Measurements from ENCODE around the gene CDH2. TPM values are rescaled to one million over a fixed set of nuclear protein-coding genes. Genes with fewer than 3 reads are reported as not detected.

Gene CDH2
- polyA plus RNA-seq, 6 donors from 2014 or later = not detected

- Mint-ChIP-seq H3K36me3 (no peaks in the 10 kb centered on the region), H3K4me3 (no peak overlapping the region), H3K9me3 (peaks cover 0 to 7% (median 2%) of the 10 kb centered on the region in 7 donors), H3K27me3 (no peaks in the 10 kb centered on the region), H3K4me1 (no peaks in the 10 kb centered on the region), H3K27ac (no peak overlapping the region)
- ATAC-seq (ENCODE audit: low read depth in 2 of 2) = no peak
- DNase-seq = no peak
Observed at GRCh38 chr18:28134774-28135173, 42.2 kb downstream of the CDH2 start.

GRCh38 chr18:28132084-28132483 lies 44.8 kb downstream of the CDH2 start:
- no peak for DNase-seq
- Mint-ChIP-seq H3K4me1 (no peaks in the 10 kb centered on the region), H3K36me3 (no peaks in the 10 kb centered on the region), H3K27me3 (no peaks in the 10 kb centered on the region), H3K27ac (no peak overlapping the region), H3K9me3 (peaks cover 0 to 6% (median 0%) of the 10 kb centered on the region in 7 donors), H3K4me3 (no peak overlapping the region)
- ATAC-seq (ENCODE audit: low read depth in 2 of 2) = no peak

- H3K9me3 Mint-ChIP-seq = peaks cover 0 to 6% (median 0%) of the 10 kb centered on the region in 7 donors
- H3K4me3 Mint-ChIP-seq = no peak overlapping the region
- no peaks in the 10 kb centered on the region for H3K4me1 Mint-ChIP-seq
Observed at GRCh38 chr18:28128659-28128980, 48.3 kb downstream of the CDH2 start.

DNA sequence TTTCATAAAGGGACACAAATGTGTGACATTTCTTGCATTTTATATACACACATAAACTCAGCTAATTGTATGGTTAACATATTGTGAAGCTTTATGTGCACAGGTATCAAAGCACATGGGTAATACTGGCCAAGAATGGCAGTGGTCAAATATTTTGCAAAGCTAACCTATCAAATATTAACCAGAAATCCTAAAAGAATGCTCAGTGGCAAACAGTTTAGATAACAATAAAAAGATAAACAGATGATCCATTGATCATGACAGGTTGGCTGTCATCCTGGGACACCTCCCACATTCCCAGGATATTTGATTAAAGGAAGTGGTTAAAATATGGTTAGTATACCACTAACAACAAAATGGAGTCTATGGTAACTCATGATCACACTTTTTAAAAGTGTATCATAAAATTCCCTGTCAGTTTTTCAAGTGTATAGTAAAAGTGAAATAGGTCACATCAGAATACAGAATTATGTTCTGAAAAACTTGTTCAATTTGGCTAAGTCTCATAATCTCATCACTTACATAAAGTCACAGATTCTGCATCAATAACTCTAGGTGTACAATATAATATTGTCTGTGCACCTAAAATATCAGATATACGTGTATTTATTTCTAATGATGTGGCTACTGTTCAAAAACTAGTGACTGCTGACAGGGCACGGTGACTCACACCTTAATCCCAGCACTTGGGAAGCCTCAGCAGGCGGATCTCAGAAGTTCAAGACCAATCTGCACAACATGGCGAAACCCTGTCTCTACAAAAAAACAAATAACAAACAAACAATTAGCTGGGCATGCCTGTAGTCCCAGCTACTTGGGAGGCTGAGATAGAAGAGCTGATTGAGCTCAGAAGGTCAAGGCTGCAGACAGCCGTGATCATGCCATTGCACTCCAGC lies 48.9 kb downstream of the CDH2 start:
- Mint-ChIP-seq H3K36me3 (no peaks in the 10 kb centered on the region), H3K4me1 (no peaks in the 10 kb centered on the region), H3K4me3 (no peak overlapping the region), H3K27me3 (no peaks in the 10 kb centered on the region), H3K27ac (no peak overlapping the region), H3K9me3 (peaks cover 0 to 6% (median 0%) of the 10 kb centered on the region in 7 donors)
- DNase-seq (no peak), ATAC-seq (ENCODE audit: low read depth in 2 of 2) (no peak)

More at GRCh38 chr18:28128659-28128980, 48.3 kb downstream of the CDH2 start:
- Mint-ChIP-seq H3K27me3 (no peaks in the 10 kb centered on the region), H3K36me3 (no peaks in the 10 kb centered on the region), H3K27ac (no peak overlapping the region)
- ATAC-seq (ENCODE audit: low read depth in 2 of 2) = no peak
- no peak for DNase-seq

GRCh38 chr18:28127228-28127627 lies 49.7 kb downstream of the CDH2 start:
- H3K4me1 Mint-ChIP-seq = no peaks in the 10 kb centered on the region
- H3K4me3 Mint-ChIP-seq = no peak overlapping the region
- H3K27me3 Mint-ChIP-seq = no peaks in the 10 kb centered on the region
- H3K36me3 Mint-ChIP-seq = no peaks in the 10 kb centered on the region
- ATAC-seq (ENCODE audit: low read depth in 2 of 2) (no peak), DNase-seq (no peak)
- H3K27ac Mint-ChIP-seq = no peak overlapping the region
- H3K9me3 Mint-ChIP-seq = peaks cover 0 to 6% (median 0%) of the 10 kb centered on the region in 7 donors

DNA sequence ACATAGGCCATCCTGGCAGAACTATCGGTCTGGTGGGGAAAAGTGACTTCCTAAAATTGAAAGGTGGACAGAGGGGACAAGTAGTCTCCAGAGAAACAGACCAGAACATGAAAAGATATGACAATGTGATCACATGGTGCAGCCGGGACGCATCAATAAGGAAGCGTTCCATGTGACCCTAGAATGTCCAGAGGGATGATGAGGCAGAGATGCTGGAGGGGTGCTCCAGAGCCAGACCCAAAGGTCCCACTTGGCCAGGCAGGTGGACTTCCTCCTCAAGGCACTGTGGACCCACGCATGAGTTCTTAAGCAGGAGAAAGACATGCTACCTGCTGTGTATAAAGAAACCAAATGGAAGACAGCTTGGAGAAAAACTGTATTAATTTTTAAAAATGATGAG lies 50.2 kb downstream of the CDH2 start:
- no peaks in the 10 kb centered on the region for H3K4me1 Mint-ChIP-seq
- peaks cover 0 to 2% (median 0%) of the 10 kb centered on the region in 7 donors for H3K9me3 Mint-ChIP-seq
- DNase-seq (no peak), ATAC-seq (ENCODE audit: low read depth in 2 of 2) (no peak)
- no peak overlapping the region for H3K4me3 Mint-ChIP-seq
- no peak overlapping the region for H3K27ac Mint-ChIP-seq
- no peaks in the 10 kb centered on the region for H3K36me3 Mint-ChIP-seq
- no peaks in the 10 kb centered on the region for H3K27me3 Mint-ChIP-seq

GRCh38 chr18:28125051-28125450 lies 51.9 kb downstream of the CDH2 start:
- H3K9me3 Mint-ChIP-seq = peaks cover 0 to 5% (median 0%) of the 10 kb centered on the region in 7 donors
- DNase-seq (no peak), ATAC-seq (ENCODE audit: low read depth in 2 of 2) (no peak)
- H3K27ac Mint-ChIP-seq = no peak overlapping the region
- H3K4me1 Mint-ChIP-seq = no peaks in the 10 kb centered on the region
- no peaks in the 10 kb centered on the region for H3K27me3 Mint-ChIP-seq
- no peaks in the 10 kb centered on the region for H3K36me3 Mint-ChIP-seq
- H3K4me3 Mint-ChIP-seq = no peak overlapping the region

DNA sequence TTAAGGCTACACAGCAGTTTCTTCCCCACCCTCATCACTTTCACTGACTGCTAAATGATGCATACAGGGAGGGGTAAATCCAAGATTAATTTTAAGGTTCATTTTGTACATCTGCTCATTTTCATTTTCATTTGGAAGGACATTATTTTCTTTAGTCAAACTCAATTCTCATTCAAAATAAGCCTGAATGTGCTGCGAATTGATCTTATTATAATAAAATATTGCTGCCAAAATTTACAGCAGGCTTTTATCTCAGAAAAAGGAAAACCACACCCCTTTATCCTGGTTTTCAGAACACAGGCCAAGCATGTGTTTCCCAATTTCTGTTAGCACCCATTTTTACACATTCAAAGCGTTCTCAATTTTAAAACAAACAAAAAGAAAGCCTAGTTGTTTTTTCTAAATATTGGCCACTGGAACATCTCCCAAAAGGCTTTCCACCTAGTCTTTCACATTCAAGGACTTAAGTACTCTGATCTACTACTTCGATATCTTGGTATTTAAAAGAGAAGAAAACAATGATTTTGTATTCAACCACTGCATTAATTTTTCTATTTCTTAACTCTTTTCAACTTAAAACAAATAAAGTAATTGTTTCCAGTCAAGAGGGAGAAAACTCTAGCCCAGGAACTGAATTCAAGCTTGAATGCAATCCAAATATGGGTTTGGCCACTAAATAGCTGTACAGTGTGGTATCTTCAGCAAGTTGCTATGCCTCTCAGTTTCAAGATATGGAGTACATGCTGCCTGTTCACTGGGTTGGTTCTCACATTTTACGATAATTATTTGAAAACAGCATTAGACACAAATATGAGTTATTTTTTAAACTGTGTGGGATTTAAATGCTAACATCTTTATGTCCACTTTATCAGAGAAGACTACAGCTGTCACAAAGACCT lies 52.5 kb downstream of the CDH2 start:
- Mint-ChIP-seq H3K4me3 (no peak overlapping the region), H3K9me3 (peaks cover 0 to 5% (median 0%) of the 10 kb centered on the region in 7 donors), H3K36me3 (no peaks in the 10 kb centered on the region), H3K27me3 (no peaks in the 10 kb centered on the region), H3K4me1 (no peaks in the 10 kb centered on the region), H3K27ac (no peak overlapping the region)
- DNase-seq (no peak), ATAC-seq (ENCODE audit: low read depth in 2 of 2) (no peak)

DNA sequence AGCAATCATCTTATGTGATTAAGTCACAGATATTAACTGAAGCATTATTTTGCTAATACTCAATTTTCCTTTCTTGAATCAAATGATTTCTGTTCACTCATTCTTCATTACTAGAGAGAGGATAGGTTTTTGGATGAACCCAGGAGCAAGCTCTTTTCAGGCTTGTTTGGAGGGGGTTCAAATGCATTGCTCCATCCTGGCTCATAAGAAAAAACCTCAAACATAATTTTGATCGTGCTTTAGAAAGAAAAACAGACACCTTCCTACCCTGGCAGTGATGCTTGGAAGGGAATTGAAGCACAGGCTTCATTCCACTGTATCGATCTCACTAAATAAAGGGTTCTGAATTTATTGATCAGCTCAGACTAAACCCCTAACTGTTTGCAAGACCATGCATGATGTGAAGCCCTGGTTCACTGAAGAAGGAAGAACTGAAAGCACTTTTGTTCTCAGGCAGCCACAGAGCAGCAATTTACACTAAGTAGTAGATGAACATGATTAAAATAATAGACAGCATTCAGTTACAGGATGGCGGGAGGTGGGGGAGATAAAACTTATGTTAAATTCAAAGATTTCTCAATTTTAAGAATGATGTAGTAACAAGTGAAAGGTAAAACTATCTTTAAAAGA lies 53.4 kb downstream of the CDH2 start:
- ATAC-seq (ENCODE audit: low read depth in 2 of 2) (no peak), DNase-seq (no peak)
- no peaks in the 10 kb centered on the region for H3K27me3 Mint-ChIP-seq
- H3K4me3 Mint-ChIP-seq = no peak overlapping the region
- peaks cover 0 to 5% (median 0%) of the 10 kb centered on the region in 7 donors for H3K9me3 Mint-ChIP-seq
- no peaks in the 10 kb centered on the region for H3K36me3 Mint-ChIP-seq
- no peaks in the 10 kb centered on the region for H3K4me1 Mint-ChIP-seq
- no peak overlapping the region for H3K27ac Mint-ChIP-seq

DNA sequence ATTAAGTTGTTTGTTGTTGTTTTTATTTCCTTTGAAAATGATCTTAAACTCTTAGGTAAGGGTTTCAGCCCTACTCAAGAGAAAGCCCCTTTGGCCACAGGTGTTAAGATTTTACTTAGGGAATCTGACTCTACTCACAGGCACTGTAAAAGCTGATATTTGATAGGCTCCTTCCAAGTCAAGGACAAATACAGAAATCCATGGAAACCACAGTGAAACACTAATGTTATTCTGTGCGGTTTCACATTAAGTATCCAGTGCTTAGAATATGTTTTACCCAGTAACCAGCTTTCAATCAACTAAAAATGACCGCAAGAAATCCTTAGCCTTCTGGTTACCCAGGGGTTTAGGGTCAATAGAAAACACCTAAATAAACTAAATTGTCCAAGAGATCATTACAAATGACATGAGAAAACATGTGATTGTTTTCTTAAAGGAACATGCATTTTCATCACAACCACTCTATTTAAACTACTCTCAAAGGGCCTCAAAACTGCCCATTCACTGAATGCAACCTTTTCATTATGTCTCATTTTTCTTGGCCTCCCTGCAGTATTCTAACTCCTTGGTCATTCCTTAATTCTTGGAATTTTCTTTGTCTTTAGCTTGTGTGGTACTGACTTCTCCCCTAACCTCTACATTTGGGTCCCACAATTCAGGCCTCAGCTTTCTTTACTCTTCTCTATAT lies 56.0 kb downstream of the CDH2 start:
- ATAC-seq (ENCODE audit: low read depth in 2 of 2) (no peak), DNase-seq (no peak)
- H3K36me3 Mint-ChIP-seq = no peaks in the 10 kb centered on the region
- H3K27me3 Mint-ChIP-seq = no peaks in the 10 kb centered on the region
- no peak overlapping the region for H3K4me3 Mint-ChIP-seq
- no peaks in the 10 kb centered on the region for H3K4me1 Mint-ChIP-seq
- peaks cover 0 to 5% (median 0%) of the 10 kb centered on the region in 7 donors for H3K9me3 Mint-ChIP-seq
- H3K27ac Mint-ChIP-seq = no peak overlapping the region

- Mint-ChIP-seq H3K27ac (no peak overlapping the region), H3K4me3 (no peak overlapping the region), H3K4me1 (no peaks in the 10 kb centered on the region), H3K36me3 (no peaks in the 10 kb centered on the region), H3K27me3 (no peaks in the 10 kb centered on the region), H3K9me3 (peaks cover 0 to 3% (median 0%) of the 10 kb centered on the region in 7 donors)
- no peak for ATAC-seq (ENCODE audit: low read depth in 2 of 2)
- no peak for DNase-seq
Observed at GRCh38 chr18:28116461-28116860, 60.5 kb downstream of the CDH2 start.

- no peak overlapping the region for H3K4me3 Mint-ChIP-seq
- H3K27me3 Mint-ChIP-seq = no peaks in the 10 kb centered on the region
- no peak for DNase-seq
- ATAC-seq (ENCODE audit: low read depth in 2 of 2) = no peak
- H3K9me3 Mint-ChIP-seq = no peaks in the 10 kb centered on the region
- no peak overlapping the region for H3K27ac Mint-ChIP-seq
- H3K36me3 Mint-ChIP-seq = no peaks in the 10 kb centered on the region
- H3K4me1 Mint-ChIP-seq = no peaks in the 10 kb centered on the region
Observed at GRCh38 chr18:28115149-28115550, 61.8 kb downstream of the CDH2 start.

DNA sequence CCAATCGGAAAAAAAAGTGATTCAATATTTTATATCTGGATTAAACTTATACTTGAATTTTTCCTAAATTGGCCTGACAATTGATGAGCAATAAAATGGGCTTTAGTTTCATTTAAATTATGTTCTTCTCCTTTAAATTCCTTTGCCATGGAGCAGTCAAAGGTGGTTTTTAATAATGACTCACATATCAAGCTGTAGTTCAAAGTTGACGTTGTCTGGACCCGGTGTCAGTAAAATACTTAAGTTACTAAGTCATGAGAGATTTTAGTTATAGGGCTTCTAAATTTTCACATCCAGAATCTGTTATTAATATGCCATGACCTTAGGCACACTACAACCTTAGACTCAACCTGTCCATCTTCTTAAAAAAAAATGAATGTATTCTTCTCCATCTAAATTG lies 62.5 kb downstream of the CDH2 start:
- ATAC-seq (ENCODE audit: low read depth in 2 of 2) (no peak), DNase-seq (no peak)
- H3K4me3 Mint-ChIP-seq = no peak overlapping the region
- H3K4me1 Mint-ChIP-seq = no peaks in the 10 kb centered on the region
- H3K27ac Mint-ChIP-seq = no peak overlapping the region
- no peaks in the 10 kb centered on the region for H3K36me3 Mint-ChIP-seq
- no peaks in the 10 kb centered on the region for H3K9me3 Mint-ChIP-seq
- no peaks in the 10 kb centered on the region for H3K27me3 Mint-ChIP-seq

All from naive B cell (primary cell).